ENCODE results near the gene ZC3H7B. TPM values are rescaled to one million over a fixed set of nuclear protein-coding genes. Genes with fewer than 3 reads are reported as not detected.

Gene ZC3H7B
- total RNA-seq, 1 experiment from 2014 or later, result 53.4 TPM

GRCh38 chr22:41361716-41362310 lies 60.5 kb downstream of the ZC3H7B start:
- Mint-ChIP-seq H3K4me1 (ENCODE audit: insufficient read depth, unreplicated experiment) (no peaks in the 10 kb centered on the region), H3K27me3 (ENCODE audit: insufficient read depth, unreplicated experiment) (no peaks in the 10 kb centered on the region), H3K4me3 (ENCODE audit: unreplicated experiment) (no peak overlapping the region), H3K36me3 (ENCODE audit: insufficient read depth, unreplicated experiment) (peaks cover 17% of the 10 kb centered on the region), H3K27ac (ENCODE audit: low read depth, unreplicated experiment) (no peak overlapping the region), H3K9me3 (ENCODE audit: unreplicated experiment) (no peaks in the 10 kb centered on the region)
- CTCF ChIA-PET, result no interaction called here
- TF ChIP-seq, protein P1, sequence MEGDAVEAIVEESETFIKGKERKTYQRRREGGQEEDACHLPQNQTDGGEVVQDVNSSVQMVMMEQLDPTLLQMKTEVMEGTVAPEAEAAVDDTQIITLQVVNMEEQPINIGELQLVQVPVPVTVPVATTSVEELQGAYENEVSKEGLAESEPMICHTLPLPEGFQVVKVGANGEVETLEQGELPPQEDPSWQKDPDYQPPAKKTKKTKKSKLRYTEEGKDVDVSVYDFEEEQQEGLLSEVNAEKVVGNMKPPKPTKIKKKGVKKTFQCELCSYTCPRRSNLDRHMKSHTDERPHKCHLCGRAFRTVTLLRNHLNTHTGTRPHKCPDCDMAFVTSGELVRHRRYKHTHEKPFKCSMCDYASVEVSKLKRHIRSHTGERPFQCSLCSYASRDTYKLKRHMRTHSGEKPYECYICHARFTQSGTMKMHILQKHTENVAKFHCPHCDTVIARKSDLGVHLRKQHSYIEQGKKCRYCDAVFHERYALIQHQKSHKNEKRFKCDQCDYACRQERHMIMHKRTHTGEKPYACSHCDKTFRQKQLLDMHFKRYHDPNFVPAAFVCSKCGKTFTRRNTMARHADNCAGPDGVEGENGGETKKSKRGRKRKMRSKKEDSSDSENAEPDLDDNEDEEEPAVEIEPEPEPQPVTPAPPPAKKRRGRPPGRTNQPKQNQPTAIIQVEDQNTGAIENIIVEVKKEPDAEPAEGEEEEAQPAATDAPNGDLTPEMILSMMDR (IDR thresholded peaks at IDR 0.05; ENCODE audit: unreplicated experiment), result no peak
- DNase-seq (ENCODE audit: unreplicated experiment), result peak; percentile 28
- POLR2A ChIA-PET, result no interaction called here
- BruUV-seq (replicated peaks), result no TSS peak
- intact Hi-C loops (cut with micrococcal nuclease), result no loop called here

DNA sequence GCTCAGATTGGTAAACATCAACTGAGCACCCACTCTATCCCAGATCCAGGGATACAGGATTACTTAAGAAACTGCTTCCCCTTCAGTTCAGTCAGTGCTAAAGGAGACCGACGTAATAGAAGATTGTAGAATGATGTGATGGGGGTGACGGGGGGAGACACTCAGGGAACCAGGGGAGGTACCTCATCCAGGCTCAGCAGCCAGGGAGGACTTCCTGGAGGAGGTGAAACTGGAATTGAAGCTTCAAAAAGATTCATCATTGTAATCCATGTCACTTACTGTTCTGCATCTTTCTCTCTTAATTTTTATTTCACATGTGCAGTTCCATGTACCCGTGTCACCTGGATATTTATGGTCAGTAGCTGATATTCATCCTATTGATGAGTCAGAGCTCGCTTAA lies 61.3 kb downstream of the ZC3H7B start:
- Mint-ChIP-seq H3K4me1 (ENCODE audit: insufficient read depth, unreplicated experiment) (peaks cover 5% of the 10 kb centered on the region), H3K36me3 (ENCODE audit: insufficient read depth, unreplicated experiment) (peaks cover 13% of the 10 kb centered on the region), H3K9me3 (ENCODE audit: unreplicated experiment) (no peaks in the 10 kb centered on the region), H3K4me3 (ENCODE audit: unreplicated experiment) (no peak overlapping the region), H3K27ac (ENCODE audit: low read depth, unreplicated experiment) (no peak overlapping the region), H3K27me3 (ENCODE audit: insufficient read depth, unreplicated experiment) (no peaks in the 10 kb centered on the region)
- intact Hi-C loops (cut with micrococcal nuclease), result no loop called here
- TF ChIP-seq, protein P1 (IDR thresholded peaks at IDR 0.05; ENCODE audit: unreplicated experiment), result no peak
- BruUV-seq (replicated peaks), result no TSS peak
- ChIA-PET CTCF (interaction anchor here (0.6 kb wide), 1 partner anchor 59 kb away, joined by 3 read pairs; no protein-coding TSS in a partner anchor), POLR2A (no interaction called here)
- no peak for DNase-seq (ENCODE audit: unreplicated experiment)

- no peak for DNase-seq (ENCODE audit: unreplicated experiment)
- Mint-ChIP-seq H3K4me3 (ENCODE audit: unreplicated experiment) (no peak overlapping the region), H3K27me3 (ENCODE audit: insufficient read depth, unreplicated experiment) (no peaks in the 10 kb centered on the region), H3K27ac (ENCODE audit: low read depth, unreplicated experiment) (no peak overlapping the region), H3K36me3 (ENCODE audit: insufficient read depth, unreplicated experiment) (peaks cover 6% of the 10 kb centered on the region), H3K4me1 (ENCODE audit: insufficient read depth, unreplicated experiment) (peaks cover 9% of the 10 kb centered on the region), H3K9me3 (ENCODE audit: unreplicated experiment) (no peaks in the 10 kb centered on the region)
- TF ChIP-seq, protein P1 (IDR thresholded peaks at IDR 0.05; ENCODE audit: unreplicated experiment), result no peak
- no TSS peak for BruUV-seq (replicated peaks)
- POLR2A ChIA-PET, result no interaction called here
- CTCF ChIA-PET, result no interaction called here
- intact Hi-C loops (cut with micrococcal nuclease), result no loop called here
These were observed 62.9 kb downstream of the ZC3H7B start for GRCh38 chr22:41364233-41364632.

DNA sequence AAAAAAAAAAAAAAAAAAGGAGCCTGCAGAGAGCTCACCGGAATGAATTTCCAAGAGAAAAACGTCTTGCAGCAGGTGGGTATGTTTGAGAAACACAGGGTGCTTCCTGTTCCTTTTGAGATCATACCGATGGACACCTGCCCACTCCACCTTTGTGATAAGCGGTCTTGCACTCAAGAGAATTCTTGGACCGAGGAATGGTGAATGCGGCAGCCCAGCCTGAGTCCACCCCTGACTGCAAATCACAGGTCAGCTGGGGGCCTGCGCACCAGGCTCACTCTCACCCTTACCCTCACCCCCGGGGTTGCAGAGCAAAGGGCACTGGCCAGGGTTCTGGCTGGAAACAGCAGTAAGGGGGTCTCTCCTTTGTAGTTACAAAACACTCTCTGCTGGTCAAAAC lies 63.6 kb downstream of the ZC3H7B start:
- BruUV-seq (replicated peaks), result no TSS peak
- ChIA-PET CTCF (no interaction called here), POLR2A (interaction anchor here (0.6 to 4.6 kb wide), 3 partner anchors 16 to 79 kb away, joined by 3 to 46 read pairs (median 31); partner anchors contain the start of genes RANGAP1 and TEF)

More for the DNA sequence above, 63.6 kb downstream of the ZC3H7B start:
- TF ChIP-seq, protein P1 (IDR thresholded peaks at IDR 0.05; ENCODE audit: unreplicated experiment), result no peak
- Mint-ChIP-seq H3K36me3 (ENCODE audit: insufficient read depth, unreplicated experiment) (no peaks in the 10 kb centered on the region), H3K27ac (ENCODE audit: low read depth, unreplicated experiment) (no peak overlapping the region), H3K9me3 (ENCODE audit: unreplicated experiment) (no peaks in the 10 kb centered on the region), H3K4me3 (ENCODE audit: unreplicated experiment) (no peak overlapping the region), H3K4me1 (ENCODE audit: insufficient read depth, unreplicated experiment) (peaks cover 9% of the 10 kb centered on the region), H3K27me3 (ENCODE audit: insufficient read depth, unreplicated experiment) (no peaks in the 10 kb centered on the region)
- intact Hi-C loops (cut with micrococcal nuclease), result no loop called here
- DNase-seq (ENCODE audit: unreplicated experiment), result no peak

Data from MCF 10A (cell line).